IgD-negative memory B cell (primary cell): ENCODE measurements around the gene RGL1. TPM values are rescaled to one million over a fixed set of nuclear protein-coding genes. Genes with fewer than 3 reads are reported as not detected.
"Not testable (repeated sequence)": the region's sequence is repeated elsewhere in the genome, so short reads cannot be mapped to it uniquely, and the experiment has no call there.

Experiments used
- H3K27ac Mint-ChIP-seq, 3 donors: one replicate each; pipeline ENCODE4 v1.8.0; 2020 to 2022; ENCODE audit warnings: mild to moderate bottlenecking in 3 of 3, mixed read lengths in 3 of 3, moderate library complexity in 1 of 3
- H3K27me3 Mint-ChIP-seq: one replicate; pipeline ENCODE4 v1.8.0; 2021; ENCODE audit warnings: mixed read lengths
- H3K36me3 Mint-ChIP-seq: one replicate; pipeline ENCODE4 v1.8.0; 2020; ENCODE audit warnings: mild to moderate bottlenecking, mixed read lengths
- H3K4me1 Mint-ChIP-seq, 3 donors: one replicate each; pipeline ENCODE4 v1.8.0; 2020 to 2022; ENCODE audit warnings: mixed read lengths in 3 of 3, mild to moderate bottlenecking in 1 of 3
- H3K4me3 Mint-ChIP-seq, 4 donors: one replicate each; pipeline ENCODE4 v1.8.0; 2020 to 2022; ENCODE audit warnings: mild to moderate bottlenecking in 4 of 4, mixed read lengths in 4 of 4, moderate library complexity in 3 of 4
- H3K9me3 Mint-ChIP-seq, 3 donors: one replicate each; pipeline ENCODE4 v1.8.0; 2020 to 2021; ENCODE audit warnings: mixed read lengths in 3 of 3, mild to moderate bottlenecking in 1 of 3
- polyA plus RNA-seq: library from polyadenylated mRNA; unstranded; fragments of 300-500 nt; fragmentation: Illumina TruSeq; gene quantifications from one replicate; pipeline ENCODE4 v1.2.3, GENCODE V29; 2021

Gene RGL1
- not detected for polyA plus RNA-seq

DNA sequence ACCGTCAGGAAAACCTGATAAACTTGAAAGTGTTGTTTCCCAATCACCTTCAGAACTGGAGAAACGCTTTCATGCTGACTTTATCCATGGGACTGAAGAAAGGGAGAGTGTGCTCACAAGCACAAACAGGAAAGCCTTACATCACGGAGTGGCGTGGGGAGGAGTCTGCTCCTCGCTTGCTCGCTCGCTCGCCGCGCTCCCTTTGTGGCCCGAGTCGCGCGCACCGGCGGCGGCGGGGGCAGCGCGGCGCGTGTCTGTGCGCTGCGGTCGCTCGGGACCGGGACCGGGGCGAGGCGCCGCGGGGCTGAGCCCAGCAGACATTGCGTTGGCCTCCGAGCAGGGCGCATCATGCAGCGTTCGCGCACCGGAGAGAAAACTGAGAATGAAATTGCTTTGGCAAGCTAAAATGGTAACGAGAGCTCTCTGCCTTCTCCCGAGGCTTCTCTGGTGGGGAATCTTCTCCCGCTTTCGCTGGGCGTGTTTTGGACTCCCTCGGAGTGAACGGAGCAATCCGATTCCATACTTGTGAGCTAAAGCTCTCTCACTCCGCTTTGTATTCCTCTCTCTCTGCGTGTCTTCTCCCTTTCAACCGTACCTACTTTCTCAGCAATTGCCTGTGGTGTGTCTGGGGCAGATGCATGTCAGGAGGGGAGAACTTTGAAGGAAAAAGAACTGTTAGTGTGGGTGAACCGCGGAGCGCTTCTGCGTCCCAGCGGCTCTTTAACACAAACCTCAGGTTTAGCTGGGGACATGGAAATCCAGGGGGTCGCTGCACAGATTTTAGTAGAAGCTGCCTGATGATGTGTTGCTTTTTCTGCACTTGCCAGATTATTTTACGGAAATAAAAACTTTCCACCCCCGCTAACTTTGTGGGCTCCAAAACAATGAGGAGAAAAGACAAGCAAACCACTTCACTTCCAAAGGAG, at the start of gene RGL1:
Gene RGL1, plus strand, starts transcription at position 205 of the 926 bp plus-strand sequence. Its CDS starts 178 bp downstream, at position 383.
- H3K4me3 Mint-ChIP-seq, result peak within 1 kb of the TSS in 3 of 4 donors; percentile 68 to 91 (median 85)
- H3K27ac Mint-ChIP-seq, result no peak within 1 kb of the TSS
- peaks cover 27% of the 10 kb centered on the region for H3K27me3 Mint-ChIP-seq
- peaks cover 7 to 26% (median 12%) of the 10 kb centered on the region in 3 donors for H3K9me3 Mint-ChIP-seq
- peaks cover 0 to 5% (median 4%) of the 10 kb centered on the region in 3 donors for H3K4me1 Mint-ChIP-seq
- peaks cover 2% of the 10 kb centered on the region for H3K36me3 Mint-ChIP-seq

- H3K9me3 Mint-ChIP-seq, result peaks cover 0 to 7% (median 2%) of the 10 kb centered on the region in 3 donors
- no peaks in the 10 kb centered on the region for H3K36me3 Mint-ChIP-seq
- no peak overlapping the region for H3K4me3 Mint-ChIP-seq
- no peak overlapping the region for H3K27ac Mint-ChIP-seq
- no peaks in the 10 kb centered on the region for H3K4me1 Mint-ChIP-seq
- H3K27me3 Mint-ChIP-seq, result peaks cover 4% of the 10 kb centered on the region
Observed at GRCh38 chr1:183756326-183756725, 48.6 kb upstream of the RGL1 start.

DNA sequence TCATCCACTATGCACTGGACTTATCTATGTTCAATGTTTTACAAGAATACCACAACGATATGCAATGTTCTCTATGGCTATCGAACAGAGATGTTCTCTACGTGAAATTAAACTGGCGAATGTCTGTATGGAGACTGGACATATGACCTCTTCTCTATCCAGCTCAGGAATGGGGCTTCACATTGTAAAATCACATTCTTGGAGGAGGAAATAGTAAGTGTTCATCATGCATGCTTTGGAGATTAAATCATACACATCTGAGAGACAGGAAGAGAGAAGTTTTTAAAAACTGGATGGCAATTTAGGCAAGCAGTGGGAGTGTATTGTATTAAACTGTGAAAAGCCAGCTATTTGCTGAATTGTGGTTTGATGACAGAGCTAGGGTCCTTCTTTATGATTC, 47.9 kb upstream of the RGL1 start:
- Mint-ChIP-seq H3K27ac (no peak overlapping the region), H3K36me3 (no peaks in the 10 kb centered on the region), H3K9me3 (peaks cover 2 to 7% (median 4%) of the 10 kb centered on the region in 3 donors), H3K4me1 (no peaks in the 10 kb centered on the region), H3K27me3 (peaks cover 4% of the 10 kb centered on the region), H3K4me3 (no peak overlapping the region)

- H3K4me1 Mint-ChIP-seq, result no peaks in the 10 kb centered on the region
- peaks cover 1% of the 10 kb centered on the region for H3K36me3 Mint-ChIP-seq
- H3K9me3 Mint-ChIP-seq, result peaks cover 4 to 11% (median 8%) of the 10 kb centered on the region in 3 donors
- H3K4me3 Mint-ChIP-seq, result no peak overlapping the region
- H3K27me3 Mint-ChIP-seq, result peaks cover 2% of the 10 kb centered on the region
- H3K27ac Mint-ChIP-seq, result no peak overlapping the region
Observed at GRCh38 chr1:183758913-183759312, 46.0 kb upstream of the RGL1 start.

DNA sequence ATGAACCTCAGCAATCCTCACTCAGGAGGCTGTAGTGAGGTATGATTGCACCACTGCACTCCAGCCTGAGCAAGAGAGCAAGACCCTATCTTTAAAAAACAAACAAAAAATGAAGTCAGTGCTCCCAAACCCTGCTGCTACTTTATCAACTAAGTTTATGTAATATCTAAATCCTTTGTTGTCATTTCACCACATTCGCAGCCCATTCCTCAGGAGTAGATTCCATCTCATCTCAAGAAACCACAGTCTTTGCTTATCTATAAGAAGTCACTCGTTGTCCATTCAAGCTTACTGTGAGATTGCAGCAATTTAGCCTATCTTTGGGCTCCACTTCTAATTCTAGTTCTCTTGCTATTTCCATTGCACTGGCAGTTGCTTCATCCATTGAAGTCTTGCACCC, 44.3 kb upstream of the RGL1 start:
- Mint-ChIP-seq H3K9me3 (peaks cover 9 to 23% (median 19%) of the 10 kb centered on the region in 3 donors), H3K4me1 (no peaks in the 10 kb centered on the region), H3K4me3 (no peak overlapping the region), H3K36me3 (peaks cover 3% of the 10 kb centered on the region), H3K27ac (peak overlapping the region in 1 of 3 donors; percentile 10), H3K27me3 (peaks cover 2% of the 10 kb centered on the region)

DNA sequence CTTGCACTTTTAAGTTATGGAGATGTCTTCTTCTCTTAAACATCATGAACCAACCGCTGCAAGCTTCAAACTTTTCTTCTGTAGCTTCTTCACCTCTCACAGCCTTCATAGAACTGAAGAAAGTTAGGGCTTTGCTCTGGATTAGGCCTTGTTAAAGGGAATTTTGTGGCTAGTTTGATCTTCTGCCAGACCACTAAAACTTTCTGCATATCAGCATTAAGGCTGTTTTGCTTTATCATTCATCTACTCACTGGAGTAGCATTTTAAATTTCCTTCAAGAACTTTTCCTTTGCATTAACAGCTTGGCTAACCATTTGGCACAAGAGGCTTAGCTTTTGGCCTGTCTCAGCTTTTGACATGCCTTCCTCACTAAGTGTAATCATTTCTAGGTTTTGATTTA, 43.0 kb upstream of the RGL1 start:
- Mint-ChIP-seq H3K4me3 (no peak overlapping the region), H3K9me3 (peaks cover 9 to 23% (median 19%) of the 10 kb centered on the region in 3 donors), H3K27me3 (peaks cover 2% of the 10 kb centered on the region), H3K4me1 (no peaks in the 10 kb centered on the region), H3K36me3 (peaks cover 3% of the 10 kb centered on the region), H3K27ac (no peak overlapping the region)

DNA sequence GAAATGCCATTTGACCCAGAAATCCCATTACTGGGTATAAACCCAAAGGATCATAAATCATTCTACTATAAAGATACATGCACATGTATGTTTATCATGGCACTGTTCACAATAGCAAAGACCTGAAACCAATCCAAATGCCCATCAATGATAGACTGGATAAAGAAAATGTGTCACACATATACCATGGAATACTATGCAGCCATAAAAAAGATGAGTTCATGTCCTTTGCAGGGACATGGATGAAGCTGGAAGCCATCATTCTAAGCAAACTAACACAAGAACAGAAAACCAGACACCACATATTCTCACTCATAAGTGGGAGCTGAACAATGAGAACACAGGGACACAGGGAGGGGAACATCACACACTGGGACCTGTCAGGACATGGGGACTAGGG, 42.1 kb upstream of the RGL1 start:
- peaks cover 9 to 23% (median 19%) of the 10 kb centered on the region in 3 donors for H3K9me3 Mint-ChIP-seq
- not testable (repeated sequence) for H3K4me1 Mint-ChIP-seq, H3K36me3 Mint-ChIP-seq, H3K27me3 Mint-ChIP-seq, H3K27ac Mint-ChIP-seq, H3K4me3 Mint-ChIP-seq

GRCh38 chr1:183764981-183765380, 39.9 kb upstream of the RGL1 start:
- Mint-ChIP-seq H3K9me3 (peaks cover 11 to 29% (median 20%) of the 10 kb centered on the region in 3 donors), H3K4me3 (no peak overlapping the region), H3K27ac (no peak overlapping the region), H3K4me1 (no peaks in the 10 kb centered on the region), H3K36me3 (peaks cover 3% of the 10 kb centered on the region), H3K27me3 (no peaks in the 10 kb centered on the region)

GRCh38 chr1:183769956-183770815, 34.7 kb upstream of the RGL1 start:
- Mint-ChIP-seq H3K9me3 (peaks cover 6 to 20% (median 14%) of the 10 kb centered on the region in 3 donors), H3K4me3 (no peak overlapping the region), H3K27ac (no peak overlapping the region), H3K36me3 (peaks cover 2% of the 10 kb centered on the region), H3K27me3 (peaks cover 4% of the 10 kb centered on the region), H3K4me1 (no peaks in the 10 kb centered on the region)

GRCh38 chr1:183770816-183771128, 34.1 kb upstream of the RGL1 start:
- no peak overlapping the region for H3K4me3 Mint-ChIP-seq
- H3K9me3 Mint-ChIP-seq, result peaks cover 4 to 21% (median 14%) of the 10 kb centered on the region in 3 donors
- no peaks in the 10 kb centered on the region for H3K4me1 Mint-ChIP-seq
- H3K27me3 Mint-ChIP-seq, result peaks cover 4% of the 10 kb centered on the region
- H3K36me3 Mint-ChIP-seq, result peaks cover 2% of the 10 kb centered on the region
- no peak overlapping the region for H3K27ac Mint-ChIP-seq

DNA sequence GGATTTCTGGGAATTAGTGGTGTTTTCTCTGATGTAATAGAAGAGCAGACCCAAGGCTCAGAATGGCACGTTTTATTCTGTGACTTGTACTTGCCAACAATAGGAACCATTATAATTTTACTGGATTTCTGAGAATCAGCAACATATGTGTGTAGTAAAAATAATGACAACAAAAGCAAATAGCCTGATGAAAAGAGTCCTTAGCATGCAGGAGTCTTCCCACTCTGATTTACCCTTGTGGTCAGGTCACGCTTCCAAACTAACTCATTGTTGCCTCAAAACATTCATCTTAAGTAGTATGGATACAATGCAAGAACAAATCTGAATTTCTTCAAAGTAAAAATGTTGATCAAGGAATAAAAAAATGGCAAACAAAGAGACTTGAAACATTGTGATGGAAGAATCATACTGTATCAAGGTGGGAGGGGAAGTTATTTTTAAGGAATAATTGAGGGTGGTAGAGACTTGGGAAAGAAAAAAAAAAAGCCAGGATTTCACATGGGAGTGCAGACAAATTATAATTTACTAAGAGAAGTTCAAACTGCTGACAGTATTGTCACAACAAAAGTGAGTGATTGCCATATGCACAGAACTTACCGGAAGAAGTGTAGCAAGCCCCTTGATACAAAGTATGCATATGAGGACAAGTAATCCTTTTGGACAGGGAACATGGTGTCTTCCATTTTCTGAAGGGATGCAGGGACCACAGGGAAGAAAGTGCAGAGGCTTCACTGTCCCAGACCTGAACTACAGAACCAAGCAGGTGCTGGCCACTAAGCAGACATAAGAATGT, 31.2 kb upstream of the RGL1 start:
- Mint-ChIP-seq H3K36me3 (peaks cover 2% of the 10 kb centered on the region), H3K4me3 (no peak overlapping the region), H3K9me3 (peaks cover 8 to 21% (median 16%) of the 10 kb centered on the region in 3 donors), H3K27ac (no peak overlapping the region), H3K27me3 (peaks cover 4% of the 10 kb centered on the region), H3K4me1 (no peaks in the 10 kb centered on the region)

DNA sequence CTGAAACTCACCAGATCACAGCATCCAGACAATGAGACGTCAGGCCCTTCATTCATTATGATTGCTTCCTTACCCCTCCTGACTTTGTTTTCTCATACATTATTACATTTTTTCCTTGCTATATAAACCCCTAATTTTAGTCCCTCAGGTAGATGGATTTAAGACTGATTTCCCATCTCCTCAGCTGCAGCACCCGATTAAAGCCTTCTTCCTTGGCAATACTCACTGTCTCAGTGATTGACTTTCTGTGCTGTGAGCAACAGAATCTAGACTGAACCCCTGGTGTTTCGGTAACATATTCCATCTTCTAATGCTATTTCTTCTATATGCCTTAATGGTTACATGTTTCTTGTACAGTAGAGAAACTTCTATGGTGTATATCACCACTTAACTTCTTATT, 30.0 kb upstream of the RGL1 start:
- H3K36me3 Mint-ChIP-seq, result peaks cover 2% of the 10 kb centered on the region
- H3K4me3 Mint-ChIP-seq, result peak overlapping the region in 1 of 4 donors; percentile 62
- peaks cover 8 to 15% (median 14%) of the 10 kb centered on the region in 3 donors for H3K9me3 Mint-ChIP-seq
- no peak overlapping the region for H3K27ac Mint-ChIP-seq
- H3K27me3 Mint-ChIP-seq, result peaks cover 4% of the 10 kb centered on the region
- H3K4me1 Mint-ChIP-seq, result no peaks in the 10 kb centered on the region

- H3K27ac Mint-ChIP-seq, result no peak overlapping the region
- H3K4me3 Mint-ChIP-seq, result no peak overlapping the region
- no peaks in the 10 kb centered on the region for H3K4me1 Mint-ChIP-seq
- H3K36me3 Mint-ChIP-seq, result peaks cover 2% of the 10 kb centered on the region
- H3K27me3 Mint-ChIP-seq, result peaks cover 4% of the 10 kb centered on the region
- H3K9me3 Mint-ChIP-seq, result peaks cover 8 to 10% (median 10%) of the 10 kb centered on the region in 3 donors
Observed at GRCh38 chr1:183776731-183777130, 28.2 kb upstream of the RGL1 start.

GRCh38 chr1:183777328-183777727, 27.6 kb upstream of the RGL1 start:
- Mint-ChIP-seq H3K27me3 (peaks cover 8% of the 10 kb centered on the region), H3K27ac (no peak overlapping the region)

More at GRCh38 chr1:183777328-183777727, 27.6 kb upstream of the RGL1 start:
- peaks cover 2% of the 10 kb centered on the region for H3K36me3 Mint-ChIP-seq
- no peak overlapping the region for H3K4me3 Mint-ChIP-seq
- H3K9me3 Mint-ChIP-seq, result peaks cover 8 to 10% (median 10%) of the 10 kb centered on the region in 3 donors
- no peaks in the 10 kb centered on the region for H3K4me1 Mint-ChIP-seq
